Stomach (tissue), 9 donors: ENCODE data around the gene FUCA2. TPM values are rescaled to one million over a fixed set of nuclear protein-coding genes. Genes with fewer than 3 reads are reported as not detected.

Experiments
- DNase-seq, 2 donors: peaks; one replicate each; pipeline versions ENCODE4 v3.0.0 to v3.0.0-alpha.2; 2013 to 2019
- H3K27ac ChIP-seq, 5 donors: fragments of 200-600 bp in 4 of 5; sonication (generic) in 4 of 5; one replicate each; pipeline ENCODE4 v1.5.1; 2013 to 2019; ENCODE audit warnings: mild to moderate bottlenecking in 1 of 5, moderate library complexity in 1 of 5
- H3K27me3 ChIP-seq, 3 donors: fragments of 200-600 bp; sonication (generic); one replicate each; pipeline ENCODE4 v1.5.1; 2017 to 2019; ENCODE audit warnings: mixed run types in 1 of 3
- H3K36me3 ChIP-seq, 4 donors: fragments of 200-600 bp; sonication (generic); 1 replicate in 3 of 4; 2 replicates in 1 of 4; pipeline ENCODE4 v1.5.1; 2016 to 2019
- H3K4me1 ChIP-seq, 4 donors: fragments of 200-600 bp; sonication (generic); one replicate each; pipeline ENCODE4 v1.5.1; 2016 to 2019
- H3K4me3 ChIP-seq, 4 donors: fragments of 200-600 bp; sonication (generic) in 3 of 4; one replicate each; pipeline ENCODE4 v1.5.1; 2016 to 2019; ENCODE audit warnings: mild to moderate bottlenecking in 1 of 4
- H3K9me3 ChIP-seq, 4 donors: fragments of 200-600 bp; sonication (generic); one replicate each; pipeline ENCODE4 v1.5.1; 2016 to 2019
- EP300 ChIP-seq: sonication (generic); formaldehyde crosslinking; IDR thresholded peaks from one replicate; pipeline ENCODE4 v1.6.1; 2017; ENCODE audit warnings: antibody characterized with exemption
- POLR2A ChIP-seq, 4 donors: fragments of 450-650 bp; IDR thresholded peaks; one replicate each; pipeline ENCODE4 v1.6.1; 2016; ENCODE audit warnings: antibody characterized with exemption in 4 of 4, control low read depth in 2 of 4, mild to moderate bottlenecking in 1 of 4, moderate library complexity in 1 of 4
- POLR2AphosphoS5 ChIP-seq, 3 donors: sonication (generic); formaldehyde crosslinking; IDR thresholded peaks; one replicate each; pipeline ENCODE4 v1.6.1; 2016; ENCODE audit warnings: antibody characterized with exemption in 3 of 3
- WGBS, 5 donors: extraction: QIAGEN DNeasy Blood & Tissue Kit in 3 of 5; methylation state at CpG; one replicate each; pipeline versions ENCODE4 v1.1.5 to v1.1.7; 2013 to 2018; 5-methylcytosine and 5-hydroxymethylcytosine counted together
- intact Hi-C: fragments of 100-400 bp; cut with DNase I; formaldehyde crosslinking; loops from one replicate; pipeline ENCODE4 v1.15.1; 2023; ENCODE audit warnings: low total_unique reads
- polyA plus RNA-seq, 3 donors: library from polyadenylated mRNA; stranded (reverse); fragments of 200-250 nt; gene quantifications; one replicate each; pipeline ENCODE4 v1.2.3, GENCODE V29; 2013
- total RNA-seq, 5 donors: library from RNA; depleted of rRNA; stranded (reverse); fragments of >200 nt; gene quantifications; one replicate each; pipeline versions ENCODE4 v1.1.0 to v1.2.3, GENCODE V29; 2014 to 2016
- TF ChIP-seq, protein P1 (sequence below), 7 experiments: fragments of 450-650 bp in 4 of 7; fragments of 200-600 bp in 3 of 7; sonication (generic) in 3 of 7; IDR thresholded peaks; one replicate each; pipeline ENCODE4 v1.5.1; 2016 to 2019; ENCODE audit warnings: antibody characterized with exemption in 7 of 7, control low read depth in 2 of 7, mild to moderate bottlenecking in 1 of 7
- donor health status: healthy with polysubstance abuse.
- donor health status: Bipolar disorder and iron deficiency.
- donor health status: healthy.

The FUCA2 gene
- total and polyA plus RNA-seq, 8 donors: 12.9 to 53.8 (median 25.7) TPM

DNA sequence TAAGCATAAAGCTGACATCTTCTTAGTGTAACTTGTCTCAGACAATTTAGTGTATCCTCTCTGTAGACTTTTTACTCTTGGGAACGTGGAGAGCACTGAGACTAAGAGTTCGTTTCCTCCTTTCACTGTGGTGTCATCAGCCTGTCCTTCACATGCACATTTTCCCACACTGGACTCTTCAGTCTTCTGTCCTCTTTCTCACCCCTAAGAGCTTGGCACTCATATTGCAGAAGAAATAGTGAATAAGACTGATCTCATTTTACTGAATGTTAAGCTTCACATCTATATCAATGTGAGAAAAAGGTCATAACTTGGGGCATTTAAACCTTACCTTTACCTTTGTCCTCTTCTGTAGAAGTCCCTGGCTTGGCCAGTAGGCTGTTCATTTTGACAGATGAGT lies 25.6 kb downstream of the FUCA2 start:
- H3K27ac ChIP-seq: no peak overlapping the region
- 89 to 98% (median 92%) methylated on average over 2 of the region's 2 CpGs for WGBS, 5 donors
- TF ChIP-seq, protein P1, sequence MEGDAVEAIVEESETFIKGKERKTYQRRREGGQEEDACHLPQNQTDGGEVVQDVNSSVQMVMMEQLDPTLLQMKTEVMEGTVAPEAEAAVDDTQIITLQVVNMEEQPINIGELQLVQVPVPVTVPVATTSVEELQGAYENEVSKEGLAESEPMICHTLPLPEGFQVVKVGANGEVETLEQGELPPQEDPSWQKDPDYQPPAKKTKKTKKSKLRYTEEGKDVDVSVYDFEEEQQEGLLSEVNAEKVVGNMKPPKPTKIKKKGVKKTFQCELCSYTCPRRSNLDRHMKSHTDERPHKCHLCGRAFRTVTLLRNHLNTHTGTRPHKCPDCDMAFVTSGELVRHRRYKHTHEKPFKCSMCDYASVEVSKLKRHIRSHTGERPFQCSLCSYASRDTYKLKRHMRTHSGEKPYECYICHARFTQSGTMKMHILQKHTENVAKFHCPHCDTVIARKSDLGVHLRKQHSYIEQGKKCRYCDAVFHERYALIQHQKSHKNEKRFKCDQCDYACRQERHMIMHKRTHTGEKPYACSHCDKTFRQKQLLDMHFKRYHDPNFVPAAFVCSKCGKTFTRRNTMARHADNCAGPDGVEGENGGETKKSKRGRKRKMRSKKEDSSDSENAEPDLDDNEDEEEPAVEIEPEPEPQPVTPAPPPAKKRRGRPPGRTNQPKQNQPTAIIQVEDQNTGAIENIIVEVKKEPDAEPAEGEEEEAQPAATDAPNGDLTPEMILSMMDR (IDR thresholded peaks at IDR 0.05): no peak
- TF ChIP-seq POLR2AphosphoS5 (IDR thresholded peaks at IDR 0.05) (no peak), EP300 (no peak), POLR2A (IDR thresholded peaks at IDR 0.05) (no peak)
- peaks cover 0 to 22% (median 7%) of the 10 kb centered on the region in 4 donors for H3K36me3 ChIP-seq
- H3K4me3 ChIP-seq: no peak overlapping the region
- H3K27me3 ChIP-seq: no peaks in the 10 kb centered on the region
- DNase-seq: no peak
- intact Hi-C loops: no loop called here
- H3K9me3 ChIP-seq: no peaks in the 10 kb centered on the region
- H3K4me1 ChIP-seq: no peaks in the 10 kb centered on the region

GRCh38 chr6:143482593-143482992 lies 28.9 kb downstream of the FUCA2 start:
- 63 to 96% (median 95%) methylated on average over 2 of the region's 2 CpGs for WGBS, 5 donors
- Histone ChIP-seq H3K9me3 (no peaks in the 10 kb centered on the region), H3K4me1 (no peaks in the 10 kb centered on the region), H3K27me3 (no peaks in the 10 kb centered on the region), H3K27ac (no peak overlapping the region), H3K4me3 (no peak overlapping the region), H3K36me3 (peaks cover 1 to 37% (median 31%) of the 10 kb centered on the region in 4 donors)
- intact Hi-C loops: no loop called here
- no peak for DNase-seq
- TF ChIP-seq EP300: no peak
- no peak for TF ChIP-seq POLR2A (IDR thresholded peaks at IDR 0.05)
- no peak for TF ChIP-seq POLR2AphosphoS5 (IDR thresholded peaks at IDR 0.05)
- TF ChIP-seq, protein P1 (IDR thresholded peaks at IDR 0.05): no peak

- H3K36me3 ChIP-seq: peaks cover 6 to 71% (median 61%) of the 10 kb centered on the region in 4 donors
Observed at GRCh38 chr6:143478479-143479062, 32.9 kb downstream of the FUCA2 start.

GRCh38 chr6:143476545-143476944 lies 35.0 kb downstream of the FUCA2 start:
- intact Hi-C loops: no loop called here
- peaks cover 6 to 85% (median 81%) of the 10 kb centered on the region in 4 donors for H3K36me3 ChIP-seq
- no peaks in the 10 kb centered on the region for H3K4me1 ChIP-seq
- DNase-seq: no peak
- H3K27me3 ChIP-seq: no peaks in the 10 kb centered on the region
- H3K27ac ChIP-seq: no peak overlapping the region
- no peak overlapping the region for H3K4me3 ChIP-seq
- TF ChIP-seq POLR2AphosphoS5 (IDR thresholded peaks at IDR 0.05) (no peak), EP300 (no peak), POLR2A (IDR thresholded peaks at IDR 0.05) (no peak)
- TF ChIP-seq, protein P1 (IDR thresholded peaks at IDR 0.05): no peak
- WGBS, 5 donors: 94 to 100% (median 98%) methylated on average over 1 of the region's 1 CpG
- H3K9me3 ChIP-seq: no peaks in the 10 kb centered on the region

More at GRCh38 chr6:143478479-143479062, 32.9 kb downstream of the FUCA2 start:
- intact Hi-C loops: no loop called here
- no peak overlapping the region for H3K4me3 ChIP-seq
- H3K9me3 ChIP-seq: no peaks in the 10 kb centered on the region
- TF ChIP-seq POLR2AphosphoS5 (IDR thresholded peaks at IDR 0.05): no peak
- no peak for TF ChIP-seq POLR2A (IDR thresholded peaks at IDR 0.05)
- TF ChIP-seq, protein P1 (IDR thresholded peaks at IDR 0.05): no peak
- no peak for TF ChIP-seq EP300
- DNase-seq: no peak
- 90 to 96% (median 93%) methylated on average over 3 of the region's 3 CpGs for WGBS, 5 donors
- H3K27ac ChIP-seq: no peak overlapping the region
- H3K27me3 ChIP-seq: no peaks in the 10 kb centered on the region
- no peaks in the 10 kb centered on the region for H3K4me1 ChIP-seq
